Central memory CD8-positive, alpha-beta T cell (primary cell): ENCODE results near the gene NMNAT3.
"Not testable (repeated sequence)": the region's sequence is repeated elsewhere in the genome, so short reads cannot be mapped to it uniquely, and the experiment has no call there.

Experiments
- ATAC-seq: fragments of 150-1000 bp; cut with Tn5 transposase; replicated peaks from 2 replicates; pipeline ENCODE4 v1.10.0; 2022; ENCODE audit warnings: mild to moderate bottlenecking, moderate FRiP score, moderate number of reproducible peaks; ENCODE audit not compliant: poor library complexity, severe bottlenecking; ENCODE audit errors: extremely low read depth
- DNase-seq, 2 donors: peaks; one replicate each; pipeline ENCODE4 v3.0.0; 2021; ENCODE audit warnings: low spot score in 2 of 2
- H3K27ac Mint-ChIP-seq: one replicate; pipeline ENCODE4 v1.8.0; 2022; ENCODE audit warnings: low read depth, mild to moderate bottlenecking, moderate library complexity, mixed read lengths
- H3K27me3 Mint-ChIP-seq: one replicate; pipeline ENCODE4 v1.8.0; 2022; ENCODE audit warnings: mixed read lengths
- H3K36me3 Mint-ChIP-seq: one replicate; pipeline ENCODE4 v1.8.0; 2022; ENCODE audit warnings: mild to moderate bottlenecking, moderate library complexity, mixed read lengths; ENCODE audit not compliant: insufficient read depth
- H3K4me1 Mint-ChIP-seq: one replicate; pipeline ENCODE4 v1.8.0; 2022; ENCODE audit warnings: mixed read lengths
- H3K4me3 Mint-ChIP-seq: one replicate; pipeline ENCODE4 v1.8.0; 2022; ENCODE audit warnings: mild to moderate bottlenecking, moderate library complexity, mixed read lengths
- H3K9me3 Mint-ChIP-seq: one replicate; pipeline ENCODE4 v1.8.0; 2022; ENCODE audit warnings: mixed read lengths

Gene NMNAT3

GRCh38 chr3:139619484-139619883, 58.3 kb downstream of the NMNAT3 start:
- DNase-seq: no peak
- H3K4me3 Mint-ChIP-seq: no peak overlapping the region
- H3K4me1 Mint-ChIP-seq: no peaks in the 10 kb centered on the region
- no peaks in the 10 kb centered on the region for H3K36me3 Mint-ChIP-seq
- H3K27me3 Mint-ChIP-seq: no peaks in the 10 kb centered on the region
- no peak for ATAC-seq
- H3K9me3 Mint-ChIP-seq: peaks cover 5% of the 10 kb centered on the region
- no peak overlapping the region for H3K27ac Mint-ChIP-seq

DNA sequence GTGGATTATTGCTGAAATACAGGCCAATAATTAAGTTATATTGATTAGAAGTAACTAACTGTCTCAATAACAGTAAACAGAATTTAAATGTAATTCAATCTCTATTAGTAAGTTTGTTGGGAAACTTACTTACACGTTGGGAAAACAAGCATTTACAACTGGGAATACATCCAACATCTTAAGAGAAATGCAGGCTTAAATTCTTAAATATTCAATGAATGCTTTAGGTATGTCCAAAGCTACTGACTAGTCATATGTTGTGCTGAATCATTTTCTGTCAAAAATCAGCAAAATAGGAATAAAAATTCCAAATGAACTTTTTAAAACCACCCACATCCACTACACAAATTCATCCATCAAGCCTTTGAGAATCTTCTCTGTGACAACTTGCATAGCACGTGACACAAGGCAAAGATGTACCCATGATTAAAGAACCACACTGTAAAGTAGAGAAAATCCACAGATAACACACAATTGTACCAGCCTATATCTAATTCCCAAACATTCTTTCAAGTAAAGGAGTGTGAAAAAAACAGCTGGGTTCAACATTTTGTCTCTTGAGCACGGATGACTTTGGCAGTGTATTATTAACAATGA, 60.0 kb downstream of the NMNAT3 start:
- Mint-ChIP-seq H3K9me3 (peaks cover 5% of the 10 kb centered on the region), H3K27ac (no peak overlapping the region), H3K27me3 (no peaks in the 10 kb centered on the region), H3K4me3 (no peak overlapping the region), H3K4me1 (no peaks in the 10 kb centered on the region), H3K36me3 (no peaks in the 10 kb centered on the region)
- DNase-seq (no peak), ATAC-seq (no peak)

DNA sequence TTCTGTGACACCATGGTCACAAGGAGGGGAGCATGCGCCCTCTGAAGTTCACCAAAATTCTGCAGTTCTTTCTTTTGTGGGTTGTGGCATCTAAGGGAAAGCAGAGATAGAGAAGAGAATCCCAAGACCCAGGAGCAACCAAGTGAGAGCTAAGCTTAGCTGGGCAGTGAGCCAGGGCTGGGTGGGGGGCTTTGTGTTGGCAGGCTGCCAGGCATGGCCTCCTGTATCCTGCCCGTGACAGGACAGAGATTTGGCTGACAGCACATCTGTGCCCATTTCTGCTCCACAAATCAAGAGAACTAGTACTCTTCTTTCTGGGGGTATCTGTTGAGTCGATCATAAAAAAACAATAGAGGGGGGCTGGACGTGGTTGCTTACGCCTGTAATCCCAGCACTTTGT, 66.2 kb downstream of the NMNAT3 start:
- no peak for DNase-seq
- Mint-ChIP-seq H3K27ac (no peak overlapping the region), H3K36me3 (no peaks in the 10 kb centered on the region), H3K27me3 (no peaks in the 10 kb centered on the region), H3K4me3 (no peak overlapping the region), H3K9me3 (no peaks in the 10 kb centered on the region), H3K4me1 (no peaks in the 10 kb centered on the region)
- ATAC-seq: no peak

- Mint-ChIP-seq H3K4me3 (no peak overlapping the region), H3K9me3 (no peaks in the 10 kb centered on the region), H3K4me1 (no peaks in the 10 kb centered on the region), H3K27me3 (no peaks in the 10 kb centered on the region), H3K36me3 (no peaks in the 10 kb centered on the region), H3K27ac (no peak overlapping the region)
- no peak for DNase-seq
- no peak for ATAC-seq
These were observed 66.9 kb downstream of the NMNAT3 start for GRCh38 chr3:139610886-139611285.

GRCh38 chr3:139608924-139609323, 68.8 kb downstream of the NMNAT3 start:
- H3K4me3 Mint-ChIP-seq: no peak overlapping the region
- no peak for ATAC-seq
- H3K9me3 Mint-ChIP-seq: no peaks in the 10 kb centered on the region
- no peak overlapping the region for H3K27ac Mint-ChIP-seq
- no peaks in the 10 kb centered on the region for H3K27me3 Mint-ChIP-seq
- H3K36me3 Mint-ChIP-seq: no peaks in the 10 kb centered on the region
- no peak for DNase-seq
- no peaks in the 10 kb centered on the region for H3K4me1 Mint-ChIP-seq

DNA sequence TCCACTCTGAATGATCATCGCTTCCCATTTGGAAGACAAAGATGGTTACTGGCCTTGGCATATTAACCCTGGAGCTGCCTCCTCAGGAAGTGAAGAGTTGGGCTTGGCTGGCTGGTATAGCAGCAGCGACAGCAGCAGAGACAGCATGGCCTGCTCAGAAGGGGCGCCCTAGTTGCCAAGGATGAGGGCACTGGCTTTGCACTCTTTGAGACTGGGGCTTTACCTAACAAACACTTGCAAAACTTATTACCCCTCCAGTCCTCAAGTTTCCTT, 69.7 kb downstream of the NMNAT3 start:
- no peak for DNase-seq
- ATAC-seq: no peak
- Mint-ChIP-seq H3K36me3 (no peaks in the 10 kb centered on the region), H3K9me3 (no peaks in the 10 kb centered on the region), H3K27ac (no peak overlapping the region), H3K4me1 (no peaks in the 10 kb centered on the region), H3K4me3 (no peak overlapping the region), H3K27me3 (no peaks in the 10 kb centered on the region)

DNA sequence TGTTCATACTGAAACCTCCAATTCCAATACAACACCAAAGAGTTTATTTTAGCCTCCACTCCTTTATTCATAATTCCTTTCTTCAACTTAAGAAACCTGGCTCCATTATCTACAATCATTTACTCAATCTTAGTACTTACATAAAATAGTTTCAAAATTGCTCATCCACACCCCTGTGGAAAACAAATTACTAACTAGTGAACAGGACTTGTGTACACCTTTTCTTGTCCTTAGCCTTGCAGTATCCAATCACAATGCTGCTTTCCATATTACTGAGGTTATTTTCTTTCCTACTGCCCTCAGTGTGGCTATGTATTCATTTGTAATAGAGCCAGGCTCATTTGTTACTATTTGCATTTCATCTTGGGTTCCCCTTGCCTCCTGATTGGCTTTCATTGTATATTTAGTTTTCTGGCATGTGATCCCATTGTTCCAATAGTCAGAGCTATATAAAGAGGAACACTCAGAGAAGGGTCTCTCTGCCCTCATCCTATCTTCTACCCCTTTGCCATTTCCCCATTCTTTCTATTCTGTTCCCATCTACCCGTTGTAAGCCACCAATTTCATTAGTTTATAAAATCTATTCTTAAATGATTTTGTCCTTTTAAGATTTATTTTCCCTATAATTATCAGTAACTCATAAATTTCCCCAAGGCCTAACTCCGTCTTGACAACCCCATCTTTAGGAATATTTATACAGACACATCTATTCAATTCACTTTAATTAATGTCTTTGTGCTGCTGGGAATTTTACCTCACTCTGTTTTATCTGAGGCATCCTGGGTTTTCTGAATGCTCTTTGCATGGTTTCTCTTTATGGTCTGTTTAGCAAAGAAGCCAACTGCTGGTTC, 70.3 kb downstream of the NMNAT3 start:
- ATAC-seq (no peak), DNase-seq (no peak)
- no peaks in the 10 kb centered on the region for H3K27me3 Mint-ChIP-seq
- no peaks in the 10 kb centered on the region for H3K36me3 Mint-ChIP-seq
- H3K4me1 Mint-ChIP-seq: no peaks in the 10 kb centered on the region
- H3K27ac Mint-ChIP-seq: no peak overlapping the region
- H3K4me3 Mint-ChIP-seq: no peak overlapping the region
- no peaks in the 10 kb centered on the region for H3K9me3 Mint-ChIP-seq

DNA sequence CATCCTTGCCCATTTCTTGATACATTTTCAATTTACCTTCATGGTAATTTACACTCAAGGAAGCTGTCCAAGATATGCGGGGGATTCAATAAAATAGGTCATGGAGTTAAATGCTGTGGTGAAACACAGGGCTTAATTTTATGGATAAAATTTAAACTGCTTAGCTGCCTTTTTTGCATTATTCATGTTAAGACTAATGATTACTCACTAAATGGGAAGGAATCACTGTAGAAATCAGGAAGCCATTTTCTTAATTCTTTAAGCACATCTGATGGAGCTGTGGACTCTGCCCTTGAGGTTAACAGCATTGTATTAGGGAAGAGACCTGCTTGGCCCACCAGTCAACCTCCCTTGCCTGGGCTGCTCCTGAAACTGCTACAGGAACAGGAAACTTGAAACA, 75.8 kb downstream of the NMNAT3 start:
- no peak overlapping the region for H3K27ac Mint-ChIP-seq
- H3K36me3 Mint-ChIP-seq: no peaks in the 10 kb centered on the region
- no peaks in the 10 kb centered on the region for H3K9me3 Mint-ChIP-seq
- no peak for DNase-seq
- no peak overlapping the region for H3K4me3 Mint-ChIP-seq
- no peaks in the 10 kb centered on the region for H3K4me1 Mint-ChIP-seq
- H3K27me3 Mint-ChIP-seq: no peaks in the 10 kb centered on the region
- no peak for ATAC-seq

DNA sequence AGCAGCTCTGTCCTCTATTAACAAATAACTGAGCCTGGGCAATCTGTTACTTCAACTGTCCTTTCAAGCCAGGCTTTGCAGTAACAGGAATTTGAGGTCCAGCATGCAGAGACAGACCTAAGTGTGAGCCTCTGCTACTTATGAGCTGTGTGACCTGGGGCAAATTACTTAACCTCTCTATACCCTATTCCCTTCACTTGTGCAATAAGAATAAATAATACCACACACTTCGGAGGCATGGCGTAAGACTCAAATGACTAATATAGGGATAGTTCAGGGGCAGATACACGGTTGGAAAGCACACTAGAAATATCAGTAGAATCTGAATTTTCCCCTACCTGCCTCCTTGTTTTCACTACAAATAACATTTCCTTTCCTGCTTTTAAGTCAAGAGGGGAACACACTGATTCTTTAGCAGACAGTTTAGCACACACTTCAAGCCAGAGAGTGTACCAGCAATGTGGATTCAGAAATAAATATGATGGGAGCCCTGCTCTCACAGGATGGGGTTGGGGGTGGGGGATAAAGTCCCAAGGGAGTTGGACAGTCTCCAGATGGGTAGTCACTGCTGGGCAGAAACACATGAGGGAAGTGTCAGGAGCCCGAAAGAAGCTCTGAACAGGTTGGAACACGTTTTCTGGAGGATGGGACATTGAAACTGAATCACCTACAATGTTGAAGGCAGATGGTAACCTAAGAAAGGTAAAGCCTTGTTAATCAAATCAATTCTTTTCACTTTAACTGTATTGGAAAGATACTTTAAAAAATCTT, 76.4 kb downstream of the NMNAT3 start:
- no peak for DNase-seq
- Mint-ChIP-seq H3K27ac (no peak overlapping the region), H3K27me3 (no peaks in the 10 kb centered on the region), H3K36me3 (no peaks in the 10 kb centered on the region), H3K4me3 (no peak overlapping the region), H3K4me1 (no peaks in the 10 kb centered on the region), H3K9me3 (no peaks in the 10 kb centered on the region)
- ATAC-seq: no peak

- no peak for ATAC-seq
- no peaks in the 10 kb centered on the region for H3K27me3 Mint-ChIP-seq
- H3K9me3 Mint-ChIP-seq: no peaks in the 10 kb centered on the region
- no peak overlapping the region for H3K27ac Mint-ChIP-seq
- no peaks in the 10 kb centered on the region for H3K4me1 Mint-ChIP-seq
- H3K4me3 Mint-ChIP-seq: no peak overlapping the region
- H3K36me3 Mint-ChIP-seq: no peaks in the 10 kb centered on the region
- no peak for DNase-seq
These were observed 79.8 kb downstream of the NMNAT3 start for GRCh38 chr3:139597947-139598346.

GRCh38 chr3:139591186-139591585, 86.6 kb downstream of the NMNAT3 start:
- not testable (repeated sequence) for H3K4me1 Mint-ChIP-seq, H3K4me3 Mint-ChIP-seq, ATAC-seq, DNase-seq, H3K27ac Mint-ChIP-seq, H3K9me3 Mint-ChIP-seq, H3K27me3 Mint-ChIP-seq, H3K36me3 Mint-ChIP-seq

DNA sequence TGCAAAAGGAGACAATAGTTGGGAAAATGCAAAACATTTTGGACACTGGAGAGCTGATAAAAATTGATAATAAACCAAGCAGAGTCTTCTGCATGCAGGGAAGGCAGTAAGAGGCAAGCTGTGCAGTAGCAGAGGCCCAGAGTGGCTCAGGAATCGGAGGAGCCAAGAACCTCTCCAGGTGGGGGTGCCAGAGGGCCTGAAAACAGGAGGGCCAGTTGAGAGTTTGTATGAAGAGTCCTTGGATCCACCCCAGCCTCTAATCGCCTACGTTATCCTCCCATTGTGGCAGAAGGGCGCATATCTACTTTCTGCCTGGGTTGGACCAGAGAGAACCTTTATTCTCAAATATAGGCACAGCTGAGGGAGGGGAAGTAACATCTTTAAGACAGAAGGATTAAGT, 89.3 kb downstream of the NMNAT3 start:
- no peaks in the 10 kb centered on the region for H3K36me3 Mint-ChIP-seq

DNA sequence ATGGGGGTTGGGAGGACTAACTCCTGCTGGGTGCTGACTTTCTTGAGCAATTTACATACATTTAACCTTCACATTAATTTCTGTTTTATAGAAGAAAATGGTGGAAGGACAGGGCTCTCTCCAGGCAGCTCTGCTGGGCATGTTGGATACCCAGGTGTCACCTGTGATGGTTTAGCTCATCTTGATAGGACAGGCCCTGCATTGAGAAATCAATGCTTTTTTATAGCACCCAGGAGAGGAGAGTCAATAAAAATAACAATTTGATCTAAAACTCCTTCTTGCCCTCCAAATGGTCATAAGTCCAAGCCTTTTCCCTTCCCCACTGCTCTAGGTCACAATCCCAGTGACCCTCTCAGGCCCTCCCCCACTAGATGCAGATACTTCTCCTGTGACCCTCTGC, 90.0 kb downstream of the NMNAT3 start:
- ATAC-seq (no peak), DNase-seq (no peak)
- Mint-ChIP-seq H3K36me3 (no peaks in the 10 kb centered on the region), H3K9me3 (no peaks in the 10 kb centered on the region), H3K4me3 (no peak overlapping the region), H3K27ac (no peak overlapping the region), H3K4me1 (no peaks in the 10 kb centered on the region), H3K27me3 (no peaks in the 10 kb centered on the region)

More for the DNA sequence above, 89.3 kb downstream of the NMNAT3 start:
- no peak overlapping the region for H3K27ac Mint-ChIP-seq
- H3K9me3 Mint-ChIP-seq: no peaks in the 10 kb centered on the region
- no peak overlapping the region for H3K4me3 Mint-ChIP-seq
- ATAC-seq: no peak
- no peaks in the 10 kb centered on the region for H3K4me1 Mint-ChIP-seq
- no peaks in the 10 kb centered on the region for H3K27me3 Mint-ChIP-seq
- no peak for DNase-seq
